ENCODE data around the gene COX6B2.
"Not testable (repeated sequence)": the region's sequence is repeated elsewhere in the genome, so short reads cannot be mapped to it uniquely, and the experiment has no call there.

Gene COX6B2

DNA sequence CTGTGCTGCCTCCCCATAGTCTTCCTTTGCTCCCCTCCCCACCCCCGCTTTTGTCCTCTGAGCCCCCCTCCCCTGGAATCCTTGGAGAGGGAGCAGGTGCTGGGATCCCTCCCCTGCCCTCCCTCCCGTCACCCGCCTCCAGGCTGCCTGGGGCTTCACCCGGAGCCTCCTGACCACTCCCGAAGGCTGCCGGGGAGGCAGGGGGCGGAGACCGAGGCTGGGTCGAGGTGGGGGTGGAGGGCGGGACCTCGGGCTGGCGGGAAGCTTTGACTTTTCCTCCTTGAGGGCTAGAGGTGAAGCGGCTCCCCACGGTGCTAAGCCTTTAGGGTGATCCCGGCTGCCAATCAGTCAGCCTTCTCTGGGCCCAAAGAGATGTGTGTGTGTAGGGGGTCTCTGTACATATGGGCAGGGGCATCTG, 13.3 kb downstream of the COX6B2 start:
- DNase-seq = no peak

GRCh38 chr19:55340784-55341147, 13.8 kb downstream of the COX6B2 start:
- no peak for DNase-seq

GRCh38 chr19:55339889-55340783, 14.4 kb downstream of the COX6B2 start:
- DNase-seq = no peak

DNA sequence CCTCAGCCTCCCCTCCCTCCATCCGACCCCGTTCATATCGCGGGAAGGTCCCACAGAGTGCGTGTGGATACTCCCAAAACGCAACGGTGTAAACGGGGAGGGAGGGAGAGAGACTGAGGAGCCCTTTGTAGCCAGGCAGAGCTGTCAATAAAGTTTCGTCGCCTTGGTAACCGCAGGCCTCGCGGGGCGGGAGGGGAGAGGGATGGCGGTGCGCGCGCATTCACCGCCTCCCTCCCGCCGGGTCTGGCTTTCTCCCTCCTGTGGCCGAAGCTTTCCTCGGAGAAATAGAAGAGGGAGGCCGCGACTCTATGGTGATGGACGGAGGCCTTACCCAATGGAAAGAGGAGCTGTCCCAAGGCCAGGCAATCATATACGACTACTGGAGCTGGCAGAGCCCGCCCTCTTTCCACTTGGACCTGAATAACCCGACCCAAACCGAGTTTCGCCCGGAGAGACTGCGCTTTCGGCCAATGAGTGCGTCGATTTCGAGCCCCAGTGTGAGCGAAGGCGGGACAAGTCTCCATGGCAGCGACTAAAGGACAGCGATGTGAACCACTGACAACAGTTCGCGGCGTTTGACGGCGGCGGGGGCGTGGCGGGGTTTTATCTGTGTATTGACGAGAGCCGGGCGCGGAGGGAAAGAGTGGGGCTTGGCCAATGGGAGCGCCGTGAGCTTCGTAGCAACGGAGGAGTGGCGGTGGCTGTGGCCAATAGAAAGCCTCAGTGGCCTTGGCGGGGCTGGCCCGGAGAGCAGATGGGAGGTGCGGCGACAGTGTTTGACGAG, 15.2 kb downstream of the COX6B2 start, which contains the start of gene KMT5C:
KMT5C (plus strand) TSS at position 772 of the 784 bp plus-strand sequence. CDS start 2,061 bp downstream, outside the sequence.
- peak; percentile 100 for DNase-seq

GRCh38 chr19:55336101-55336500, 18.4 kb downstream of the COX6B2 start:
- no peak for DNase-seq

GRCh38 chr19:55333870-55334269, 20.6 kb downstream of the COX6B2 start:
- no peak for DNase-seq

DNA sequence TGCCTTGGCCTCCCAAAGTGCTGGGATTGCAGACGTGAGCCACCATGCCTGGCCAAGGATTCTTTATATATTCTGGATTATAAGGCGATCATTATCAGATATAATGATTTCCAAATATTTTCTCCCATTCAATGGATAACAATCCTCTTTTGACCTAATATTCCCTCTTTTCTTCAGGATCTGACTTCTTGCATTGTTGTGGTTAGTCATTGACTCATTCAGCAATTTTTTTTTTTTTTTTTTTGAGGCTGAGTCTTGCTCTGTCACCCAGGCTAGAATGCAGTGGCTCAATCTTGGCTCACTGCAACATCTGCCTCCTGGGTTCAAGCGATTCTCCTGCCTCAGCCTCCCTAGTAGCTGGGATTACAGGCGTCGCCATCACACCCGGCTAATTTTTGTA, 24.7 kb downstream of the COX6B2 start:
- DNase-seq = not testable (repeated sequence)

GRCh38 chr19:55328774-55329318, 25.7 kb downstream of the COX6B2 start:
- not testable (repeated sequence) for DNase-seq

- DNase-seq = no peak
Measured at GRCh38 chr19:55325172-55325571, 29.3 kb downstream of the COX6B2 start, which contains the start of gene TMEM150B. TSS of gene TMEM150B (minus strand) at chr19:55325341. CDS start at chr19:55321036, 4,305 bp downstream.

DNA sequence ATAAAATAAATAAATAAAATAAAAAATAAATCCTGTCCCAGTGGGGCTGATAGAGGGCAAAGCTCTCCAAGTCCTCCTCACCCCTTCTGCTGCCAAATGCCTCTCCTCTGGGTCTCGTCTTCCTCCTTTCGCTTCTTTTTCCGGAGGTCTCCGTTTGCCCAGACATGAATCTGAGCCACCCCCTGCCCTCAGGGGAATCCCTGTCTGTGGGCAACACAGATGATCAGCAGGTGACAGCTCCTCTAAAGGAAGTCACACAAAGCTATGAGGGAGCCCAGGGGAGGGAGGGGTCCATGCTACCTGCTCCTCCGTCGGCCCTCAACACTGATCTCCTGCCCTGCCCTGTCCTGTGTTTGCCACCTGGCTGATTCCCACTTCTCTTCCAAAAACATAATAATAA, 29.9 kb downstream of the COX6B2 start:
- DNase-seq = no peak

GRCh38 chr19:55322204-55322885, 32.2 kb downstream of the COX6B2 start:
- no peak for DNase-seq

DNA sequence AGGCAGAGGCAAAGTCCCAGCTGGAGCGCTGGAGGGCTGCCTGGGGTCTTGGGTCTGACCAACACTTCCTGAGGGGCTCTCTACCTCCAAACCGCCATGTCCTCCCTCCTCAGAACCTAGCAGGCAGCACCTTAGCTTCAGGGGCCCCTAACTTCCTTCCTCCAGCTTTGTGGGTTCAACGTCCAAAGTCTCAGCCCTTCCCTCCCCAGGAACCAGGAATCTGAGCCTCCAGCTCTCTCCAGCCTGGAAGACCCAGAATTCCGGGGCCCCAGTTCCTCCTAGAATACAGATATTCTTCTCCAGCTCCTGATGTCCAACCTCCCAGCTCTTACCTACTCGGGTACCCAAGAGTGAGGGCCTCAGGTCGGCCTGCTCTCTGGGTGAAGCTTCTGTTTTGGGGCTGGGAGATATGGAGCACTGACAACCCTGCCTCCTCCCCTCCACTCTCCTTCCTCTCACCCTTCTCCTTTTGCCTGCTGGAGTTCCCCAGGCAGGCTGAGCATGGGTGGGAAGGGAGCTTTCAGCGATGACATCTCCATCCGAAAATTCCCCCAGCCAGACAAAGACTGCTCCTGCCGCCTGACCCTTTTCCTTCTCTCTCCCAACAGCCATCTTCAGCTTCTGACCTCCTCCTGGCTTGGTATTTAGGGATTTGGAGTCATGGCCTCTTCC, 32.9 kb downstream of the COX6B2 start:
- DNase-seq = no peak

DNA sequence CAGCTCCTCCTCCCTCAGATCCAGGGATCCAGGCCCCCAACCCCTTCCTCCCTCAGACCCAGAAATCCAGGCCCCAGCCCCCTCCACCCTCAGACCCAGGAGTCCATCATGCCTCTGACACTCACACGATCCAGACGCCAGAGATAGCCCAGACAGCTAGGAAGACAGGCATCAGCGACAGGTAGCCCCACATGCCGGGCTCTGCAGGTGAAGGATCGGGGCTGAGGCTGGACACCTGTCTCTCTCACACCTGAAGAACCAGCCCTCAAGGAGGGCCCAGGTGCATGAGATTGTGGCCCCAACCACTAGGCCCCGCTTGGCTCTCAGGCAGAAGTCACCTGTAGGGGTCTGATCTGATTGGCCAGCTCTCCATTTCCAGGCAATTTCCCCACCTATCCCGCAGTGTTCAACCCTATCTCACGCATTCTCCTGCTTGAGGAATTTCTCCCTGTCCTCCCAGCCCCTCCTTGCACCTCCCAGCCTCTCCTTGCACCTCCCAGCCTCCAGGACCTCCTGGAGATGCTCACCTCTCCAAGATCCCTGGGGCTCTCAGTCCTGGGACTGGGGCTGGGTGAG, 33.6 kb downstream of the COX6B2 start:
- DNase-seq = no peak

DNA sequence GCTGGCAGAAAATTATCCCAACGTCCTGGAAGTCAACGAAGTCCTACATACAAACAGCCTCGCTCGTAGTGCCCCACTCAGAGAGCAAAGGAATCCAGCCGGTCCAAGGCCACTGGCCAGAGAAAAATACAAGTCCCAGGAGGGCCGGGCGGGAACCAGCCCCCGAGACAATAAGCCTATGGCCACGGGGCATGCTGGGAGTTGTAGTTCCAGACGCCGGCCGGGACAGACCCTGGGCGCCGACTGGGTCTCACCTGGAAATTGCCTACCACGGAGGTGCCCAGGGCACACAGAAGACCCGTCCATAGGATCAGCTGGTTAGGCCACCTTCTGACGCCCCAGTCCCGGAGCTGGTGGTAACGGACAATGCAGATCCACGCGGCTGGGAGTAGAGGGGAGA, 34.7 kb downstream of the COX6B2 start:
- no peak for DNase-seq

DNA sequence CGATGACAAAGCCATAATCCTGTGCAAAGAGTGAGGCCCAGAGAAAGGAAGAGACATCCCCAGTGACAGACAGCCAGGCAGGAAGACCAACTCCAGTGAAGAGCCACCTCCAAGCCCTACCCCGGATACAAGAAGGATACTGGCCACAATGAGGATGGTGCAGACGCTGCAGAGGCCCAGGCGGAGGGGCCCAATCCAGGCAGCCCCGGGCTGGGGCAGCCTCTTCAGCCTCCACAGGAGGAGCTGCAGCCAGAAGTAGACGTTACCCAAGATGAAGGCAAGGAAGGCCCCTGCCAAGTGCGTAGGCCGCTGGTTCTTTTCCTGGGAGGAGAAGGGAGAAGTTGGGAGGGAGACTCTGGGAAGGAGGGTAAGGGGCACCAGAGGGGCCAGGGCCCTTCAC, 37.9 kb downstream of the COX6B2 start:
- no peak for DNase-seq

DNA sequence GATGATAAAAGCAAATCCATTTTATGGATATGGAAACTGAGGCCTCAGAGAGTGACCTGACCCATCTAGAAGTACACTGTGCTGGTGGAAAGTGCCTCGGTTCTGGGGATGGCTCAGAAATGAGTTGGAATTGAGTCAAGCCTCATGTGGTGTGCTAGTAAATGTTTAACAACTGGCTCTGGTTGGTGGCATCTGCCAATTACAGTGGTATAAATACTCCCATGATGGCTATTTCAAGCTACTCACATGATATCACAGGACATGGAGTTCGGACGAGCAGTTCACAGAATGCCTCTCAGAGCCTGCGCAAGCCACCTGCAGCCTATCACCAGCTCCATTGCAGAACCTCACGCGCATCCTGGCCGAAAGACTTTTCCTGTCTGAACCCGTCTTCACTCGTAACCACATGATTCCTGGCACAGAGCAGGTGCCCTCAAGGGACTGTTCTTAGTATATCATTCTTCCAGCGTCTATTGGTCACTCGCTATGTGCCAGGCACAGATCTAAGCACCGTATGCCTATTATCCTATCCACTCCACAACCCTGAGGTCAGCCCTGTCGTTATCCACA, 38.5 kb downstream of the COX6B2 start:
- DNase-seq = no peak

GRCh38 chr19:55314396-55314795, 40.1 kb downstream of the COX6B2 start:
- DNase-seq = no peak

GRCh38 chr19:55312621-55313512, 41.7 kb downstream of the COX6B2 start:
- no peak for DNase-seq

DNA sequence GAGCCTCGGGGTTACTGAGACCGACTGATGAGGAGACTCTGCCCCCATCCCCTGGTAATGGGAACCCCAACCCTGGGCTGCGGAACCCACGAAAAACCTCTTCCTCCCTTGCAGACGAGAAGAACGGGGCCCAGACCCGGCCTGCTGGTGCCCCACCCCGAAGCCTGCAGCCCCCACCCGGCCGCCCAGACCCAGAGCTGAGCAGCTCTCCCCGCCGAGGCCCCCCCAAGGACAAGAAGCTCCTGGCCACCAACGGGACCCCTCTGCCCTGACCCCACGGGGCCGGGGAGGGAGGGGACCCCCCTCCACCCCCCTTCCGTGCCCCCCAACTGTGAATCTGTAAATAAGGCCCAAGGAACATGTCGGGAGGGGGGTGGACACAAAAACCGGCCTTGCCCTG, 42.7 kb downstream of the COX6B2 start:
- no peak for DNase-seq

- DNase-seq = no peak
Measured at GRCh38 chr19:55311397-55311796, 43.1 kb downstream of the COX6B2 start.

DNA sequence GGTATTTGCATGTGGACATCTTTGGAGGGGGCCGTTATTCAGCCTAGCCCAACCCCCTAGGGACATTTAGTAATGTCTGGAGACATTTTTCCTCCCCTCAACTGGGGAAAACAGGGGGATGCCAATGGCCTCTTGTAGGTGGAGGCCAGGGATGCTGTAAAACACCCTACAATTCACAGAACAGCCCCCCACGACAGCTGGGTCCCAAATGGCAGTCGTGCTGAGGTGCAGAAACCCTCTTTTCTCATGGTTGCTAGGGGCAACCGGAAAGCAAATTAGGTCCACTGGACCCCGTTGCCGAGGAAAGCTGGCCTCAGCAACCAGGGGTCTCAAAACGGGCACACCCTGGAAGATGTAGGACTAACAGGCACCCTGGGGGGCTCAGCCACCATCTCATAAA, 44.0 kb downstream of the COX6B2 start:
- DNase-seq = no peak
